ENCODE data around the gene ABL2. TPM values are rescaled to one million over a fixed set of nuclear protein-coding genes. Genes with fewer than 3 reads are reported as not detected.

The ABL2 gene
- total RNA-seq, 2 experiments from 2014 or later: 8.2 to 8.4 TPM

- POLR2A ChIA-PET: no interaction called here
- Mint-ChIP-seq H3K4me3 (no peak overlapping the region), H3K9me3 (no peaks in the 10 kb centered on the region), H3K27me3 (no peaks in the 10 kb centered on the region), H3K27ac (no peak overlapping the region), H3K4me1 (ENCODE audit: low read depth) (peaks cover 2% of the 10 kb centered on the region), H3K36me3 (ENCODE audit: low read depth) (peaks cover 18% of the 10 kb centered on the region)
- CTCF ChIA-PET: interaction anchor here (1.4 to 2.0 kb wide), 3 partner anchors 12 to 305 kb away, joined by 3 to 4 read pairs (median 3); no protein-coding TSS in a partner anchor
- no peak for TF ChIP-seq CTCF (IDR thresholded peaks at IDR 0.05)
- ATAC-seq (no peak), DNase-seq (no peak)
- intact Hi-C loops (cut with micrococcal nuclease): no loop called here
Observed at GRCh38 chr1:179066471-179066870, 163.0 kb downstream of the ABL2 start.

GRCh38 chr1:179061360-179062282 lies 167.9 kb downstream of the ABL2 start:
- ChIA-PET CTCF (interaction anchor here (0.7 kb wide), 1 partner anchor 103 kb away, joined by 3 read pairs; no protein-coding TSS in a partner anchor), POLR2A (no interaction called here)
- H3K4me3 Mint-ChIP-seq: no peak overlapping the region
- peaks cover 32% of the 10 kb centered on the region for H3K36me3 Mint-ChIP-seq (ENCODE audit: low read depth)
- intact Hi-C loops (cut with micrococcal nuclease): no loop called here
- no peak overlapping the region for H3K27ac Mint-ChIP-seq
- no peak for TF ChIP-seq CTCF (IDR thresholded peaks at IDR 0.05)
- ATAC-seq (no peak), DNase-seq (no peak)
- no peaks in the 10 kb centered on the region for H3K9me3 Mint-ChIP-seq
- peaks cover 2% of the 10 kb centered on the region for H3K4me1 Mint-ChIP-seq (ENCODE audit: low read depth)
- H3K27me3 Mint-ChIP-seq: no peaks in the 10 kb centered on the region

- peaks cover 2% of the 10 kb centered on the region for H3K4me1 Mint-ChIP-seq (ENCODE audit: low read depth)
- H3K9me3 Mint-ChIP-seq: no peaks in the 10 kb centered on the region
- H3K27me3 Mint-ChIP-seq: no peaks in the 10 kb centered on the region
- H3K36me3 Mint-ChIP-seq (ENCODE audit: low read depth): peaks cover 44% of the 10 kb centered on the region
- ATAC-seq: no peak
- ChIA-PET CTCF (interaction anchor here (0.6 to 1.3 kb wide), 5 partner anchors 11 to 179 kb away, joined by 3 to 4 read pairs (median 3); no protein-coding TSS in a partner anchor), POLR2A (interaction anchor here (0.7 to 1.3 kb wide), 2 partner anchors 16 to 17 kb away, joined by 3 read pairs; no protein-coding TSS in a partner anchor)
- H3K4me3 Mint-ChIP-seq: no peak overlapping the region
- no peak for TF ChIP-seq CTCF (IDR thresholded peaks at IDR 0.05)
- intact Hi-C loops (cut with micrococcal nuclease): no loop called here
- H3K27ac Mint-ChIP-seq: no peak overlapping the region
- no peak for DNase-seq
Observed at GRCh38 chr1:179058487-179059483, 170.7 kb downstream of the ABL2 start.

- Mint-ChIP-seq H3K9me3 (no peaks in the 10 kb centered on the region), H3K27me3 (no peaks in the 10 kb centered on the region), H3K4me3 (no peak overlapping the region), H3K27ac (no peak overlapping the region), H3K36me3 (ENCODE audit: low read depth) (peaks cover 41% of the 10 kb centered on the region), H3K4me1 (ENCODE audit: low read depth) (no peaks in the 10 kb centered on the region)
- intact Hi-C loops (cut with micrococcal nuclease): no loop called here
- CTCF ChIA-PET: no interaction called here
- DNase-seq (no peak), ATAC-seq (no peak)
- TF ChIP-seq CTCF (IDR thresholded peaks at IDR 0.05): no peak
- POLR2A ChIA-PET: no interaction called here
Observed at GRCh38 chr1:179055937-179056336, 173.5 kb downstream of the ABL2 start.

All from activated CD8-positive, alpha-beta T cell treated with anti-CD3 and anti-CD28 coated beads for 36 hours (primary cell).